Motor neuron (in vitro differentiated cells): ENCODE data around the gene MYO1H. TPM values are rescaled to one million over a fixed set of nuclear protein-coding genes. Genes with fewer than 3 reads are reported as not detected.

Experiments used
- ATAC-seq, 8 experiments: fragments of 200-7000 bp; cut with Tn5 transposase; replicated peaks in 6 of 8; 2 replicates each; pipeline ENCODE4 v1.8.0; 2021; ENCODE audit warnings: mild to moderate bottlenecking in 8 of 8, moderate library complexity in 8 of 8
- H3K27ac ChIP-seq, 2 donors: fragments of 250-450 bp; sonication (Bioruptor Pico); 2 replicates each; pipeline ENCODE4 v1.9.0; 2021; ENCODE audit warnings: antibody characterized with exemption in 2 of 2, mild to moderate bottlenecking in 2 of 2, moderate library complexity in 1 of 2
- H3K4me1 ChIP-seq, 2 donors: fragments of 250-450 bp; sonication (Bioruptor Pico); replicated peaks in 1 of 2; 2 replicates each; pipeline ENCODE4 v1.6.1; 2021; ENCODE audit warnings: antibody characterized with exemption in 2 of 2, mild to moderate bottlenecking in 2 of 2, moderate library complexity in 1 of 2
- H3K4me3 ChIP-seq, 5 donors: fragments of 250-450 bp; sonication (Bioruptor Pico); 2 replicates each; pipeline ENCODE4 v1.9.0; 2021; ENCODE audit warnings: antibody characterized with exemption in 5 of 5, mild to moderate bottlenecking in 5 of 5, moderate library complexity in 4 of 5
- WGBS, 10 experiments: fragments of 450-650 bp; shearing (Covaris generic); methylation state at CpG; one replicate each; pipeline ENCODE4 v1.0.0; 2022; 5-methylcytosine and 5-hydroxymethylcytosine counted together
- in situ Hi-C, 9 experiments: fragments of 400-800 bp; cut with MboI; loops; one replicate each; pipeline ENCODE4 v1.15.0; 2021; ENCODE audit warnings: low sequenced_read_pairs in 9 of 9, low pct_unique_long_range_greater_than_20kb in 2 of 9; ENCODE audit not compliant: unreplicated experiment in 9 of 9
- total RNA-seq, 8 experiments: library from RNA; unstranded; fragments of 300-600 nt; gene quantifications; 2 replicates each; pipeline versions ENCODE4 v1.2.3 to v1.2.4, GENCODE V29; 2022

MYO1H gene
- total RNA-seq, 8 experiments from 2014 or later: 0.09 to 0.95 (median 0.46) TPM

DNA sequence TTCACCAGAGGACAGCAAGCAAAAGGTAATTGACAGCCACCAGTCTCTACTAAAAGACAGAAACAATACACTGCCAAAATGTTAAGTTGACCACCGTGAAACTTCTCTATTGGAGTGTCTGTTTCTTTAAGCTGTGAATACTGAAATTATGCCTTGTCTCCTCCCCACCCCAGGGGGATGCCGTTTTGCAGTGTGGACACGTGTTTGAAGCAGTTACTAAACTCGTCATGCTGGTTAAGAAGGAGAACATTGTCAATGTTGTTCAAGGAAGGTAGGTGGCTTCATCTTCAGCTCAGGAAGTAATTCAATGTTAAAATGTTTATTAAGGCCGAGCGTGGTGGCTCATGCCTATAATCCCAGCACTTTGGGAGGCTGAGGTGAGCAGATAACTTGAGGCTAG is 96.6 kb downstream of the MYO1H start:
- Histone ChIP-seq H3K27ac (no peak overlapping the region), H3K4me1 (peaks cover 8 to 10% of the 10 kb centered on the region in 2 donors), H3K4me3 (no peak overlapping the region)
- WGBS, 10 experiments: 0 to 93% (median 60%) methylated on average over 1 to 6 of the region's 6 CpGs; no CpG with 5 or more reads in 3 of the 10 experiments
- ATAC-seq: peak in 3 of 8 experiments; percentile 59 to 81 (median 67)
- in situ Hi-C loops: no loop called here

DNA sequence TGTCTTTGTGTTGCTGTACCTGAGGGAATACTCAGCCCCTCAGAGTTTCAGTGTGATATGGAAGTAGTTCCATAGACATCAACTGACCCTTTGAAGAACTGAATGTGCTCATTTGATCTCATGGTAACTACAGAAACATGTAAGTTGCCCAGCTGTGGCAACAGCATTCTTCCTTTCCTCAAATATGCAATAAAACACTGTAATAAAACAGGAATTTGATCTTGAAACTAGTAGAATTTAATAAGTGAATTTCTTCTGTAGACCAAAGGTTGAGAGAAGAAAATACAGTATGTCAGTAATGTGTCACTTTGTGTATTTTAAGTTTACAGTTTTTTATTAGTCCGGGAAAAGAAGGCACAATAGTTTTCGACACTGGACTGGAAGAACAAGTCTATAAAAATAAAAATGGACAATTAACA is 97.5 kb downstream of the MYO1H start:
- no peak overlapping the region for H3K27ac ChIP-seq

DNA sequence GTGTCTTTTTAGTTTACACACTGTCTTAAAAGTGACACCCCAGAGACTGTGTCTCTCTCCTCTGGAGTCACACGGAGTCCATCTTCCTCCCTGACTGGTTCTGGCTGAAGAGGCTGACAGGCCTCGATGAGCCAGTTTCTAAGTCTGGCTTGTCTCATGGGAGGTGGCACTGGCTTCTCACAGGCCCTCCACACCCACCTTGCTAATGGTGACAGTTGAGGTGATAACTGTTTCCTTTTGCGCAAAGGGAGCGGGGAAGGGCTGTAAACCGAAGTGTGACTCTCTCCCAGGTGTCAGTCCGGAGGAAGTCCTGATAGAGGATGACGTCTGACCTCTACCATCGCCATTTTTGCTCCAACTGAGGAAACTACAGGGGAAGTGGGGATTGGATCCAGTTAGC is 99.2 kb downstream of the MYO1H start:
- no peak for ATAC-seq
- no peaks in the 10 kb centered on the region for H3K4me1 ChIP-seq
- H3K4me3 ChIP-seq: no peak overlapping the region
- WGBS, 10 experiments: 0 to 100% (median 90%) methylated on average over 1 to 5 of the region's 8 CpGs; no CpG with 5 or more reads in 5 of the 10 experiments
- in situ Hi-C loops: no loop called here
- peak overlapping the region in 1 of 2 donors; percentile 39 for H3K27ac ChIP-seq

More for the DNA sequence above, 97.5 kb downstream of the MYO1H start:
- ATAC-seq: no peak
- Histone ChIP-seq H3K4me1 (peaks cover 8 to 10% of the 10 kb centered on the region in 2 donors), H3K4me3 (no peak overlapping the region)
- WGBS, 10 experiments: 0 to 100% (median 91%) methylated on average over 1 to 2 of the region's 2 CpGs; no CpG with 5 or more reads in 1 of the 10 experiments
- in situ Hi-C loops: no loop called here

DNA sequence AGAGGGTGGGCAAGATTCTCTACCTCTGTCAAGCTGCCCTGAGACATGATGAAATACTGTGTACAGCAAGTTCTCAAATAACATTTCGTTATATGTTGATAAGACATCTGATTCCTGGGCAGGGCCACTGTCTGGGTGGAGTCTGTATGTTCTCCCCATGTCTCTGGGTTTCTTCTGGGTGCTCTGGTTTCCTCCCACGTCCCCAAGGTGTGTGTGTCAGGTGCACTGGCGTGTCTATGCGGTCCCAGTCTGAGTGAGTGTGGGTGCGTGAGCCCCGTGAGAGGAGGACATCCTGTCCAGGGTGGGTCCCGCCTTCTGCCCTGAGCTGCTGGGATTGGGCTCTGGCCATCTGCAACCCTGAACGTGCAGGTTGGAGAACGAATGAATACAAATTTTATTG is 99.8 kb downstream of the MYO1H start:
- 69 to 100% (median 88%) methylated on average over 1 to 8 of the region's 9 CpGs; no CpG with 5 or more reads in 3 of the 10 experiments for WGBS, 10 experiments
- in situ Hi-C loops: no loop called here
- no peak for ATAC-seq
- H3K4me1 ChIP-seq: no peaks in the 10 kb centered on the region
- no peak overlapping the region for H3K4me3 ChIP-seq
- no peak overlapping the region for H3K27ac ChIP-seq

DNA sequence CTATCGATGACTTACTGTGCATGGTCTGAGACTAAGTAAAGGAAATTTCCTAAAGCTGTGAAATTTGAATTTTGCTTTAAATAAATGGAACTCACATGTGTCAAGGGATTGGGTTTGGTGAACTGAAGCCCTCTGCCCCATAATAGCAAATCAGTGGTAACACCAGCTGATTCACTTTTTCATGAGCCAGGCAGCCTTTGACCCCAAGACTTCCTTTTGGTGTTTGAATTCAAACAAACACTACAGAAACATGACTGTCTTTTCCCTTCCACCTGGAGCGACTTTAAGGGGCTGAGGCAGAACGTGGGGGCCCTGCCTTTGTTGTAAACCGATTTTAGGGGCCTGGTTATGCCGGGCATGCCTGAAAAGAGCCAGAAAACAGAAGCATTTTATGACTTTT is 100.6 kb downstream of the MYO1H start:
- in situ Hi-C loops: no loop called here
- 67 to 100% (median 88%) methylated on average over 1 to 5 of the region's 5 CpGs; no CpG with 5 or more reads in 2 of the 10 experiments for WGBS, 10 experiments
- Histone ChIP-seq H3K27ac (no peak overlapping the region), H3K4me1 (no peaks in the 10 kb centered on the region), H3K4me3 (no peak overlapping the region)
- ATAC-seq: no peak

DNA sequence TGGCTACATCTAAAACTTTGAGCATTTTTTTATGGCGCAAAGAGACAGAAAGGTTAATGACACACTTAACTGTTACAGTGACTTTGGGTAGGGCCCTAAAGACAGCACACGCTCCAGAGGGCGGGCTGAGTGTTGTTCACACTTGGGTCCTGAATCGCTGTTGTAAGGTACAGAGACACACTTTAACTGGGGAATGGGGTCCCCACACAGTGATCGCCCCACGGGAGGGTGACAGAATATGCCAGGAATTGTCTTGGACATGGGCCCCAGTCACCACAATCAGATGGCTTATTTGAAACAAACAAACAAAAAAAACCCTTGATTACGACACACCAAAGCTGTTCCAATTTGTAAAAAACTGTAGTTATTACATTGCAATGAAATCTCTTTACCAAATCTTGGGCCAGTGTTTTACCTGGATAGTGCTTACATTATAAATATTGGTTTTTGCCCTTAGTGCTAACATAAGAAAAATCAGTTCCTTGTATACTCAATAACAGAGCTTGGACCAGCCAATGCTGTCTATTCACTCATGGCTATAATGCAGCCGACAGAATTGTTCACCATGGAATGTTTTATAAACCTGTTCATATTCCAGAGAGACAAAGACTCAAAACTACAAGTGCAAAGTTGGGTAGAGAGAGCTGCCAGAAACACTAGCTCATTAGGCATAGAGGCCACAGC is 101.1 kb downstream of the MYO1H start:
- no peak for ATAC-seq
- WGBS, 10 experiments: 37 to 100% (median 94%) methylated on average over 2 to 8 of the region's 8 CpGs; no CpG with 5 or more reads in 1 of the 10 experiments
- Histone ChIP-seq H3K27ac (no peak overlapping the region), H3K4me3 (no peak overlapping the region), H3K4me1 (no peaks in the 10 kb centered on the region)
- in situ Hi-C loops: no loop called here

DNA sequence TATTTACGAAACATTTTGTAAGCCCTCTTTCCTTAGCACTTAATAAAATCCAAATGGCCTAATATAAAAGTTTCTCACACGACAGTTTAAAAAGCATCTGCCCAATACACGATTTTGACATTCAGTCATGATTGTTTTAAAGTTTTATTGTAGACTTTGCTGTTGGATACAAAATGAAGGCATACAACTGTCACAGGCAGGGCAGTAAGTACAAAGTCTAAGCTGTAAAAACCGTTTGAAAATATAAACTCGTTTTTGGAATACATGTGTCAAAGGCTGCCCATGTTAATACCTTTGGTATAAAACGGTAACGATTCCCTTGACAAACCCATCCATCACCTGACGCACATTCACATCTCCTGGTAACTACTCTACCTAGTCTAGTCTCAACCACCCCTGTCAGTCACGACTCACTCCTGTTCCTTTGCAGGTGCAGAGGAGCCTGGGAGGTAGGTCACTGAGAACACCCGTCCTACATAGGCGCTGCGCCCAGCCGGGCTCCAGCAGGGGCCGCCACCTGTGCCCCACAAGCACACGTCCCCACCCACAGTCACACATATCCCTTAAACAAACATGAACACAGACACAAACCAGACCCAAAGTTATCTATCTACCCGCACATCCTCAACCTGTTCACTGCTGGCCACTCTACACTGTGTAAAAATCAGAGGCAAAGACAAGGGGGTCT is 102.3 kb downstream of the MYO1H start:
- in situ Hi-C loops: no loop called here
- no peak for ATAC-seq
- Histone ChIP-seq H3K27ac (no peak overlapping the region), H3K4me1 (no peaks in the 10 kb centered on the region), H3K4me3 (no peak overlapping the region)
- WGBS, 10 experiments: 66 to 100% (median 90%) methylated on average over 2 to 10 of the region's 16 CpGs; no CpG with 5 or more reads in 2 of the 10 experiments

DNA sequence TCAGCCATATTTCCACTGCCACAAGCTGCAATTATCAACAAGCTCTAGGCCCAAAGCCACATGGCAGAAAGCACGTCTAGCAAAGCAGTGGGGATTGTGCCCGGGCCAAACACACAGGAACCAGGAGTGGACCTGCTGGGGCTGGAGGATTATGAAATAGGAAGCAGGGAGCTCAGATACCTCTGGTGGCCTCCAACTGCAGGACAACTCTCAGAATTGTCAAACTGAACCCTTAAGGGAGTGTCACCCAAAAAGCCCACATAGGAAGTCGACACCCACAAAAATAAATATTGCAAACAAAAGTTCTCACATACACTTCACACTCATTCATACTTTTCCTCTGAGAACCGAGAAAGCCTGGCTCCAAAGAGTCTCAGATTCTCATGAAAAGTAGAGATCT is 103.3 kb downstream of the MYO1H start:
- H3K4me3 ChIP-seq: no peak overlapping the region
- no peaks in the 10 kb centered on the region for H3K4me1 ChIP-seq
- peak in 3 of 8 experiments; percentile 32 to 63 (median 47) for ATAC-seq
- in situ Hi-C loops: no loop called here
- H3K27ac ChIP-seq: no peak overlapping the region
- WGBS, 10 experiments: 17 to 88% (median 80%) methylated on average over 1 of the region's 4 CpGs; no CpG with 5 or more reads in 7 of the 10 experiments

DNA sequence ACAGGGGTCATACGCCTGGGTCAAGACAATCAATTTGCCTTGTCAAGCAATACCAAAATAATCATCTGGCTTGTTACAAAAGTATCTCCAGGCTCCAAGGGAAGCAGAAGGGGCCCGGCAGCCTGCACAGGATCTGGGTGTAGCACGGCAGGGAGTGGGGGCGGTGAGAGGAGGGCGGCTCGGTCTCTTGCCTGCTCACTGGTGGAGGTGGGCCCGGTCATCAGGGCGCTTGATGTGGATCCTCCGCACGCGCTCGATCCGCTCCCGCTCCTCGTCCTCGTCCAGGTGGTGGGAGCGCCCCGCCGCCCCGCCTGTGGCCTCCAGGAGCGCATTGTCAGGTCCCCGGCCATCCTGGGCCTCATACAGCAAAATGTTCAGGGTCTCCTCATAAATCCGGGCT is 103.7 kb downstream of the MYO1H start:
- WGBS, 10 experiments: 80 to 100% (median 94%) methylated on average over 1 to 9 of the region's 23 CpGs; no CpG with 5 or more reads in 4 of the 10 experiments
- no peak overlapping the region for H3K4me3 ChIP-seq
- no peaks in the 10 kb centered on the region for H3K4me1 ChIP-seq
- peak in 2 of 8 experiments; percentile 8 to 10 for ATAC-seq
- in situ Hi-C loops: no loop called here
- no peak overlapping the region for H3K27ac ChIP-seq

DNA sequence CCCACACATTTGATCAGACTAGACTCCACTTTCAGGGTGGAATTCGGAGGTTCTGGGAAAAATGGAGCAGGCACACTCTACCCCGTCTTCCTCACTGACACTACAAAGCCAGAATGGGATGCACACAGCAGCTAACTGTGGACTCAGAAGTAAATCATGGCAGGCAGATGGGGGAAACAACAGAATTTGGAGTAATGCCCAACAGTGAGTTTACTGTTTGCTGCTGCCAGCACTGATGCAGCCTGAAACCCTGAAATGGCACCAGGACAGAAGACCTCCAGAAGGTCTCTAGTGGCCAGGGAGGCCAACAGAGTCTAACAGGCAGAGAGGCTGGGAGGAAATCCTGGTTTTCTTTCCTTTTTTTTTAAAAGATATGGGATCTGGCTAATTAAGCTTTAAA is 104.8 kb downstream of the MYO1H start:
- Histone ChIP-seq H3K4me1 (peaks cover 2% of the 10 kb centered on the region in 2 donors), H3K27ac (no peak overlapping the region), H3K4me3 (no peak overlapping the region)
- in situ Hi-C loops: no loop called here
- no peak for ATAC-seq
- WGBS, 10 experiments: 60 to 100% (median 83%) methylated on average over 1 to 2 of the region's 2 CpGs; no CpG with 5 or more reads in 5 of the 10 experiments

DNA sequence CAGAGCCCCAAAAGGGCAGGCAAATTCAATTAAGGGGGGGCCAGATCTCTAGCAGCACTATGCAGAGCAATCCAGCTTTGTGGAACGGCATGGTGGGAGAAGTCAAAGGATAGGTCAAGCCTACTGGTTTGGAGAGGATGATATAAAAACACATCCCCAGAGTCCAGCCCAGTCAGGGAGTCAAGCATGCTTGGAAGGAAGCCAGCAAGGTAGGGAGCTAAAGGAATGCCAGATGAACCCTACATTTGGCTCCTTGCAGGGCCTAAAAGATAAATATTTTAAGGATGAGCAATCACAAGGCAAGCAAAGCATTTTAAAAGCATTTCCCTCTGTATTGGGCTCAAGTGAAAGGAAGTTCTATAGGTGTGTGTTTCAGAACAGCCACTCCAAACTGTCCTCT is 108.0 kb downstream of the MYO1H start:
- in situ Hi-C loops: no loop called here
- 80 to 100% (median 100%) methylated on average over 1 of the region's 1 CpG; no CpG with 5 or more reads in 4 of the 10 experiments for WGBS, 10 experiments
- ATAC-seq: no peak
- no peak overlapping the region for H3K4me3 ChIP-seq
- H3K4me1 ChIP-seq: peaks cover 24% of the 10 kb centered on the region in 2 donors
- no peak overlapping the region for H3K27ac ChIP-seq

DNA sequence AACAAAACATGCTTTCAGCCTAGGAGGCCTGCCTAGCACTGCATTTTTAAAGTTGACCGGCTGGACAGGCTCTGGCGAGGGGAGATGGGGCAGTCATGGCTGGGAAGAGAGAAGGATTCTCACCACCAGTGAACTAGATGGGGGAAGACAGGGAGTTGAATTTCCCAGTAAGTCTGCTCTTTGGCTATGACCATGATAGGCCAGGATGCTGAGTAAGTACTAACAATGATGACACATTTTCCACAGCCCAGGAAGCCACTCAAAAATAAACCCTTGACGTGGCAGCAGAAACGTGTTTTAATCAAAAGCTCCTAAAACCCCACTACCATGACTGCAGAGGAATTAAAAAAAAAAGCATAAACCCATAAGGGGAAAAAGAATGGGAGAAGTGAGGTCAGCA is 110.4 kb downstream of the MYO1H start:
- no peak overlapping the region for H3K4me3 ChIP-seq
- 0 to 80% (median 25%) methylated on average over 1 to 4 of the region's 4 CpGs; no CpG with 5 or more reads in 1 of the 10 experiments for WGBS, 10 experiments
- ATAC-seq: no peak
- H3K27ac ChIP-seq: peak overlapping the region in 1 of 2 donors; percentile 61
- in situ Hi-C loops: no loop called here
- peaks cover 38 to 44% of the 10 kb centered on the region in 2 donors for H3K4me1 ChIP-seq

DNA sequence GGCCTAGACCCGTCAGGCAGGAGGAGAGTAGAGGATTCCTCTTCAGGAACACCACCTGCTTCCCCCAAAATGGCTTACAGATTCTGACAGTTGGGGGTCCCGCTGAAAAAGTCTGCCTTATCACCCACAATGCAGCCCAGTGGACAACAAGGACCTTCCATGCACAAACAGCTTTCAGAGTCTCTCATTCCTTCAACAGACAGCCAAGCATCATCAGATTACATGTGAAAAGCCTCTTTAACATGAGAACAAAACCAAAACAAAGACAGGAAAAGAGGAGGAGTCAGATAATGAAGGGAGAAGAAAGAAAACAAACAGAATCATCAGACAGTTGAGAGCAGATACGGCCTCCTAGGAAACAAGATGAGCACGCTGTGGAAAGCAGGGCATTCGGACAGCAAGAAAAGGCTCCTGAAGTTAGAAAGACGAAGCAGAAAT is 111.1 kb downstream of the MYO1H start:
- Histone ChIP-seq H3K4me3 (no peak overlapping the region), H3K27ac (peak overlapping the region; percentile 23 to 61), H3K4me1 (peaks cover 46 to 51% of the 10 kb centered on the region in 2 donors)
- WGBS, 10 experiments: 16 to 81% (median 28%) methylated on average over 4 to 6 of the region's 6 CpGs; no CpG with 5 or more reads in 1 of the 10 experiments
- ATAC-seq: peak in 5 of 8 experiments; percentile 40 to 57 (median 46)
- in situ Hi-C loops: no loop called here
